Mesothelial cell of epicardium (in vitro differentiated cells): Measurements from ENCODE around the gene ATP9A. TPM values are rescaled to one million over a fixed set of nuclear protein-coding genes. Genes with fewer than 3 reads are reported as not detected.

Experiments
- DNase-seq, 2 experiments: peaks; one replicate each; pipeline ENCODE4 v3.0.0; 2021; ENCODE audit warnings: low spot score in 2 of 2; ENCODE audit not compliant: unreplicated experiment in 2 of 2
- H3K27ac Mint-ChIP-seq: 2 replicates; pipeline ENCODE4 v1.8.0; 2021; ENCODE audit warnings: mixed read lengths
- H3K27me3 Mint-ChIP-seq: 2 replicates; pipeline ENCODE4 v1.8.0; 2021; ENCODE audit warnings: low read depth, mixed read lengths
- H3K36me3 Mint-ChIP-seq: 2 replicates; pipeline ENCODE4 v1.8.0; 2021; ENCODE audit warnings: mixed read lengths
- H3K4me1 Mint-ChIP-seq: 2 replicates; pipeline ENCODE4 v1.8.0; 2021; ENCODE audit warnings: mixed read lengths
- H3K4me3 Mint-ChIP-seq: 2 replicates; pipeline ENCODE4 v1.8.0; 2021; ENCODE audit warnings: mild to moderate bottlenecking, moderate library complexity, mixed read lengths
- H3K9me3 Mint-ChIP-seq: 2 replicates; pipeline ENCODE4 v1.8.0; 2021; ENCODE audit warnings: mixed read lengths
- CTCF ChIP-seq: fragments of 200-600 bp; sonication (generic); IDR thresholded peaks from one replicate; pipeline ENCODE4 v1.5.0; 2021; ENCODE audit warnings: antibody characterized with exemption; ENCODE audit not compliant: unreplicated experiment
- total RNA-seq: library from RNA; stranded (reverse); gene quantifications from 3 replicates; pipeline ENCODE4 v1.2.1, GENCODE V29; 2021

ATP9A gene
- total RNA-seq, 1 donor from 2014 or later: 80.0 TPM

- Mint-ChIP-seq H3K36me3 (no peaks in the 10 kb centered on the region), H3K27me3 (peaks cover 27% of the 10 kb centered on the region), H3K9me3 (no peaks in the 10 kb centered on the region), H3K4me1 (no peaks in the 10 kb centered on the region), H3K4me3 (no peak overlapping the region), H3K27ac (no peak overlapping the region)
- DNase-seq: no peak
- no peak for TF ChIP-seq CTCF
These were observed 218.7 kb downstream of the ATP9A start for GRCh38 chr20:51549474-51549873.

- DNase-seq: no peak
- no peaks in the 10 kb centered on the region for H3K9me3 Mint-ChIP-seq
- no peak overlapping the region for H3K4me3 Mint-ChIP-seq
- H3K36me3 Mint-ChIP-seq: no peaks in the 10 kb centered on the region
- H3K27me3 Mint-ChIP-seq: peaks cover 40% of the 10 kb centered on the region
- no peak overlapping the region for H3K27ac Mint-ChIP-seq
- TF ChIP-seq CTCF: no peak
- peaks cover 6% of the 10 kb centered on the region for H3K4me1 Mint-ChIP-seq
These were observed 220.2 kb downstream of the ATP9A start for GRCh38 chr20:51547951-51548350.

Other genes with a start within 250 kb of the ATP9A start
- gene NFATC2, start 225.7 kb downstream of the ATP9A start, total RNA-seq: 13.1 to 14.0 TPM (median 14.0 TPM) in 3 replicates
- 14.8 to 20.5 TPM (median 18.9 TPM) in 3 replicates for gene SALL4, start 34.1 kb upstream of the ATP9A start, total RNA-seq